Measurements from ENCODE around the gene C22orf23.

C22orf23 gene

DNA sequence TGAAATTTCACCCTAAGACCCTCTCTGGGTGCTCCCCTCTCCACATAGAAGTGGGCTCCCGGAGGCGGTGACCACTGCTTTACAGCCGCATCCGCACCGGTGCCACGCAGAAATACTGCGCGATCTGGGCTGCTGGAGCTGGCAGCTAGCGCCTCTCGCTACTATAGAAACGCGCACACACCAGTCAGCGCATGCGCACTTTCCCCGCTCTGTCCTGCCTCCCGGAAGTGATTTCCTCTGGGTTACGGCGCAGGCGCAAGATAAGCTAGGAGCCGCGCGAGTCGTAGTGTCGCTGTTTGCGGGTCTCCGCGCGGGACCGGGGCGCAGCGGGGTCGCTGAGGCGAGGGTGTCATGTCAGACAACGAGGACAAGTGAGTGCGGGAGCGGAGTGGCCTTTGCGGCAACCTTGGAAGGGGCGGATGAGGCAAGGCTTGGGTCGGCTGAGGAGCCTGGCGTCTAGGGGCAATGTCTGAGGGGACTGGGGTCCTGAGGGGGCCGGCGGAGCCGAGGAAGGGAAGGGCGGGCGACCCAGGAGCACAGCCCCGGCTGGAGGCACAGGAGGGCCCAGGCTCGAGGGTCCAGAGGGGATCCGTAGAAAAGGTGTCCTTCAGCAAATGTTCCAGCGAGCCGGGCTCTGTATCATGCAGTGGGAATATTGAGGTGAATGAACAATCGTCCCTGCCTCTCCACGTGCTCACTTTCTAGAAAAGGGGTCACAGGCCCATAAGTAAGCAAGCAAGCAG, at the start of gene C22orf23, which contains the start of gene POLR2F:
C22orf23 (minus strand) TSS at position 165 of the 743 bp plus-strand sequence. CDS start 452 bp downstream, outside the sequence.
POLR2F (plus strand) TSS at position 263 of the 743 bp plus-strand sequence; CDS start at position 352, 89 bp downstream.
- Histone ChIP-seq H3K27me3 (ENCODE audit: control insufficient read depth, insufficient read depth, low read length) (peaks cover 11% of the 10 kb centered on the region), H3K4me1 (ENCODE audit: control insufficient read depth, insufficient read depth, low read length) (peaks cover 4% of the 10 kb centered on the region), H3K9ac (ENCODE audit: low read depth, low read length) (peak within 1 kb of the TSS; percentile 87), H3K9me3 (ENCODE audit: control insufficient read depth, insufficient read depth, low read length) (no peaks in the 10 kb centered on the region), H3K4me3 (ENCODE audit: low read depth, low read length) (peak within 1 kb of the TSS; percentile 97), H3K36me3 (ENCODE audit: control insufficient read depth, insufficient read depth, low read length) (peaks cover 16% of the 10 kb centered on the region)

DNA sequence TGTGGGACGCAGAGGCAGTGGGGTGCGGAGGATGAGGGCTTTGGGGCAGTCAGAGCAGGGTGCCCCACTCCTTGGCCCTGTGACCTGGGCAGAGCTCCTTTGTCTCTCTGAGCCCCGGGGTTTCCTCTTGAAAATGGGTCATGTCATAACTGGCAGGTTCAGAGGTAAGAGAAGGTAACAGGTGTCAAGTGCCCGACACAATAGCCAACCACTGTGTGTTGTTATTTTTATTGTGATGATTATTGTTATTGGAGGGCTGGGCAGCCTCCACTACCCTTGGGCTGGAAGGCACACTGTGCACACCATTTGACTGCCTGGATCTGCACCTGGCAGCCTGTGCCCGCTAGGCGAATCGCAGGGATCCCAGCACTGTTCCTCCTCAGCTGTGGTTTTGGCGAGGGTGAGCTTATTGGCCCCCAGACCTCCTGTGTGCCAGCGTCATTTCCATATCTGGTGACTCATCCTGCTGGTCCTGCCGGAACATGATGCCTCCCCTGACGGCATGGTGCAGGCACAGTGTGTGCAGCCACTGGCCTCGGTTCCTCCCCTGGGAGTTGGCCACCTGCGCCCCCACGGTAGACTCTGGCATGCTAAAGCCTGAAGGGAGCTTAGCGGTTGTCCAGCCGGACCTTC, 46.4 kb upstream of the C22orf23 start:
- no peaks in the 10 kb centered on the region for H3K27me3 ChIP-seq (ENCODE audit: control insufficient read depth, insufficient read depth, low read length)
- no peak overlapping the region for H3K9ac ChIP-seq (ENCODE audit: low read depth, low read length)
- H3K4me1 ChIP-seq (ENCODE audit: control insufficient read depth, insufficient read depth, low read length): no peaks in the 10 kb centered on the region
- no peaks in the 10 kb centered on the region for H3K36me3 ChIP-seq (ENCODE audit: control insufficient read depth, insufficient read depth, low read length)
- no peak overlapping the region for H3K4me3 ChIP-seq (ENCODE audit: low read depth, low read length)
- H3K9me3 ChIP-seq (ENCODE audit: control insufficient read depth, insufficient read depth, low read length): no peaks in the 10 kb centered on the region

DNA sequence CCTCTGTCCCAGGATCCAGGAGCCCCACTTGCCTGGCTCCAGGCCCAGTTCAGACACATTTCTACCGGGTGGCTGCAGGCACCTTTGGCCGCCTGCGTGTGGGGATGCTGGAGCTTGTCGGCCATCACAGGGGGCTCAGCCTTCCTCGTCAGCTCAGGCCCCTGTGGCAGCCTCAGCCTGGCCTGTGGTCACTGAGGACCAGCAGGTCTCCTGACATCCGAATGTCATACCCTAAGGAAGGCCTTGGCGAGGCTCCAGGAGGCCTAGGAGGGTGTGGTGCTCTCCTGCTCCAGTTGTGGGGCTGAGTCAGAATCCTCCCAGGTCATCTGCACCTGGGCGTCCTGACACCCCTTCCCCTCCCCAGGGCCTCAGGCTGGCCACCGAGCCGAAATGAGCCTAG, 45.8 kb upstream of the C22orf23 start:
- H3K36me3 ChIP-seq (ENCODE audit: control insufficient read depth, insufficient read depth, low read length): no peaks in the 10 kb centered on the region
- H3K9ac ChIP-seq (ENCODE audit: low read depth, low read length): no peak overlapping the region
- no peaks in the 10 kb centered on the region for H3K9me3 ChIP-seq (ENCODE audit: control insufficient read depth, insufficient read depth, low read length)
- no peaks in the 10 kb centered on the region for H3K4me1 ChIP-seq (ENCODE audit: control insufficient read depth, insufficient read depth, low read length)
- H3K27me3 ChIP-seq (ENCODE audit: control insufficient read depth, insufficient read depth, low read length): no peaks in the 10 kb centered on the region
- H3K4me3 ChIP-seq (ENCODE audit: low read depth, low read length): no peak overlapping the region

DNA sequence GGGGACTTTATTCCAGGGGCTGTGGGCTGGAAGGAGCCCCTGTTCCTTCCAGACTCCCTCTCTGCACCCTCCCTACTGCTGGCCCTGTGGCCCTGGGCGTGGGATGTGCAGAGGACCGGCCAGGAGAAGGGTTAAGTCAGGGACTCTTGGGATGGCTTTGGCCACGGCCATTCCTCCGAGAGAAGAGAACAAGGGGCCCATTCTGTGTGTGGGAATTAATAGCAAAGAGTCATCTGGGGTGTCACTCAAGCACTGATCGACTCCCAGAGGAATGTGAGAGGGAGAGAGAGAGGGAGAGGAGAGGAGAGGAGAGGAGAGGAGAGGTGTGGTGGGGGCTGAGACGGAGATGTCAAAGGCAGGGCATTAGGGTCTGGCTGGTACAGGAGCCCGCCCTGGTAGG, 45.1 kb upstream of the C22orf23 start:
- H3K4me3 ChIP-seq (ENCODE audit: low read depth, low read length): no peak overlapping the region
- no peaks in the 10 kb centered on the region for H3K36me3 ChIP-seq (ENCODE audit: control insufficient read depth, insufficient read depth, low read length)
- H3K9ac ChIP-seq (ENCODE audit: low read depth, low read length): no peak overlapping the region
- no peaks in the 10 kb centered on the region for H3K27me3 ChIP-seq (ENCODE audit: control insufficient read depth, insufficient read depth, low read length)
- H3K4me1 ChIP-seq (ENCODE audit: control insufficient read depth, insufficient read depth, low read length): no peaks in the 10 kb centered on the region
- H3K9me3 ChIP-seq (ENCODE audit: control insufficient read depth, insufficient read depth, low read length): no peaks in the 10 kb centered on the region

DNA sequence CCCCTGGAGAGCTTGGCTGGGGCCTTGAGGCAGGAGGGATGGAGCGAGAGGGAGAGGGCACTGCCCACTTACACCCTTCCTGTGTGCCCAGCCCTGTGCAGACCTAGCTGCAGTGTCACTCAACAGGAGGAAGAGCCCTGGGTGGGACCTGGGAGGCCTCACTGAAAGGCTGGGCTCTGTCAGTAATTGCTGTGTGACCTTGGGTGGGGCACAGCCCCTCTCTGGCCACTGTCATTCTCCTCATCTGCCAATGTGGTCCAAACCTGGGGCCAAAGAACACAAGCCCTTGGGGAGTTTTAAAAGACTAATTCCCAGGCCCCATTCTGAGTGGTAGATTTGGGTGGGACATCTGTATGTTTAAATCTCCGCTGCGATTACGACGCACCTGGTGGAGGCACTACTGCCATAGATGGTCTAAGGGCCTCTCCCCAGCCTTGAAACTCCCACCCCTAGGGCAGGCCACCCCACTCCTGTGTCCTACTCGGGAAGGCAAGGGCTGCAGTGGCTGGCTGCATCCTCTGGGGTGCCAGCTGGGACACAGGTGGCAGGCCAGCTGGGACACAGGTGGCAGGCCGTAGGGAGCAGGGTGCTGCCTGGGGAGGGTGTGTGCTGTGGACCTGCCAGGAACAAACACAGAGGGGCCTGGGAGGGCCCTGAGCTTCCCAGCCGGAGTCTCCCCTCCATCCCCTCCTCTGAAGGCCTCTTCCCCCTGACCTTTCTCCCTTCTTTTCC, 43.3 kb upstream of the C22orf23 start:
- no peaks in the 10 kb centered on the region for H3K4me1 ChIP-seq (ENCODE audit: control insufficient read depth, insufficient read depth, low read length)
- H3K4me3 ChIP-seq (ENCODE audit: low read depth, low read length): no peak overlapping the region
- H3K27me3 ChIP-seq (ENCODE audit: control insufficient read depth, insufficient read depth, low read length): no peaks in the 10 kb centered on the region
- H3K36me3 ChIP-seq (ENCODE audit: control insufficient read depth, insufficient read depth, low read length): no peaks in the 10 kb centered on the region
- no peaks in the 10 kb centered on the region for H3K9me3 ChIP-seq (ENCODE audit: control insufficient read depth, insufficient read depth, low read length)
- no peak overlapping the region for H3K9ac ChIP-seq (ENCODE audit: low read depth, low read length)

DNA sequence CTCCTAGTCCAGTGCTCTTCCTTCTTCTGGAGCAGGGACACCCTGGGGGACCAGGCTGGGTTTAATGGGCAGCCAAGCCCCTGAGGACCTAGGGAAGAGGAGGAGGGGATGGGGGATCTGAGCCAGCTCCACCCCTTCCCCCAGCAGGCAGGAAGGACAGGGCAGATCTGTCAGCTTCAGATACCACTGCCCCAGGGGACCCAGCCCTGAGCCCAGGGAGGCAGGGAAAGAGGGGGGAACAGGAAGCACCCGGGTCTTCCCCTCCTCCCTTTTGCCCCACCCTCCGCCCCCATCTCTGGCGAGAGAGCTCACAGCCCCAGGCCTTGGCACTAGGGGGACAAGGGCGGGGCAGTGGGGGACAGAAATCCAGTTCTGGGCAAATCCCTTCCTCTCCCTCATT, 42.7 kb upstream of the C22orf23 start:
- H3K4me3 ChIP-seq (ENCODE audit: low read depth, low read length): no peak overlapping the region
- no peaks in the 10 kb centered on the region for H3K4me1 ChIP-seq (ENCODE audit: control insufficient read depth, insufficient read depth, low read length)
- no peaks in the 10 kb centered on the region for H3K36me3 ChIP-seq (ENCODE audit: control insufficient read depth, insufficient read depth, low read length)

DNA sequence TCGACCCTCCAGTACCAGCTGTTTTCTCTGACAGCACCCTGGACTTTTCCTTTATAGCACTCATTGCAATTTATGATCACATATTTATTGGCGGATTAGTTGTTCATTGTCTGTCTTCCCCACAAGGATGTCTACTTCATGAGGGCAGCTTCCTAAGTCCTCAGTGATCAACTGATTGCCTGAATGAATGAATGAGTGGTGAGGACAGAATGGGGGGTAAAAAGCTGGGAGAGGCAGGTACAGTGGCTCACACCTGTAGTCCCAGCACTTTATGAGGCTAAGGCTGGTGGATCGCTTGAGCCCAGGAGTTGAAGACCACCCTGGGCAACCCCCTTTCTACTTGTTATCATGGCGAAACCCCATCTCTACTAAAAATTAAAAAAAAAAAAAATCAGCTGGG, 42.1 kb upstream of the C22orf23 start:
- Histone ChIP-seq H3K4me1 (ENCODE audit: control insufficient read depth, insufficient read depth, low read length) (no peaks in the 10 kb centered on the region), H3K9me3 (ENCODE audit: control insufficient read depth, insufficient read depth, low read length) (no peaks in the 10 kb centered on the region), H3K27me3 (ENCODE audit: control insufficient read depth, insufficient read depth, low read length) (no peaks in the 10 kb centered on the region), H3K9ac (ENCODE audit: low read depth, low read length) (no peak overlapping the region), H3K4me3 (ENCODE audit: low read depth, low read length) (no peak overlapping the region), H3K36me3 (ENCODE audit: control insufficient read depth, insufficient read depth, low read length) (no peaks in the 10 kb centered on the region)

More for the DNA sequence above, 42.7 kb upstream of the C22orf23 start:
- no peaks in the 10 kb centered on the region for H3K9me3 ChIP-seq (ENCODE audit: control insufficient read depth, insufficient read depth, low read length)
- no peak overlapping the region for H3K9ac ChIP-seq (ENCODE audit: low read depth, low read length)
- H3K27me3 ChIP-seq (ENCODE audit: control insufficient read depth, insufficient read depth, low read length): no peaks in the 10 kb centered on the region

DNA sequence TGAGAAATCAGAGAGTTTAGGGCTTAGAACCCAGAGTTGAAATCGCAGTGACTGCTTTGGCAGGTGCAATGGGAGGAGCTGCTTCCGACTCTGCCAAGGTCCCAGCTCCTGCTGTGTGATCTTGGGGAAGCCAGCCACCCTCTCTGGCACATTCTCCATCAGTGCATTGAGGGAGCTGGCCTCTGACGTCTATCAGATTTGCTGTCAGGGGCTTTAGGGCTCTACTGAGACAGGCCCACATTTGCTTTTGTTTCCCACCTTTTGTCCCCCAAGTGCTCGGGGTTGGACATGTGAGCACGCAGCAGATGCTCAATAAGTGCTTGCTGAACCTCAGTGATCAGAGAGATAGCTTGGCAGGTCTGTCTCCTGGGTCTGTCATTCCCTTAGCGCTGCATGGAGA, 41.6 kb upstream of the C22orf23 start:
- Histone ChIP-seq H3K27me3 (ENCODE audit: control insufficient read depth, insufficient read depth, low read length) (no peaks in the 10 kb centered on the region), H3K36me3 (ENCODE audit: control insufficient read depth, insufficient read depth, low read length) (no peaks in the 10 kb centered on the region), H3K9ac (ENCODE audit: low read depth, low read length) (no peak overlapping the region), H3K4me1 (ENCODE audit: control insufficient read depth, insufficient read depth, low read length) (no peaks in the 10 kb centered on the region), H3K9me3 (ENCODE audit: control insufficient read depth, insufficient read depth, low read length) (no peaks in the 10 kb centered on the region), H3K4me3 (ENCODE audit: low read depth, low read length) (no peak overlapping the region)

DNA sequence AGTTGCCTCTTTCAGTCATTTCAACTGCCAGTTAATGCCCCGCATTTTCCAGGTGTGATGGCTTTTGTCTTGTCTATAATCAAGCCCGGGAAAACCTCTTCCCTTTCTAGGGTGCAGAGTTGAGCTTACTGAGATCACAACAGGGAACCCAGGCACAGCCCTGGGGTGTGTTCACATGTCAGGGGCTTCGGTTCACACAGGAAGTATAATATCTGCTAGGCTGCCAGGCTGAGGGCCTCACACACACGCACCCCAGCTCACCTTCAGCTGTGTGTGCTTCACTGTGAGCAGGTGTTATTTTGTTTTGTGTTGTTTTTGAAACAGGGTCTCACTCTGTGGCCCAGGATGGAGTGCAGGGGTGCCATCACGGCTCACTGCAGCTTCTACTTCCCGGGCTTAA, 40.6 kb upstream of the C22orf23 start:
- Histone ChIP-seq H3K9me3 (ENCODE audit: control insufficient read depth, insufficient read depth, low read length) (no peaks in the 10 kb centered on the region), H3K4me3 (ENCODE audit: low read depth, low read length) (no peak overlapping the region), H3K9ac (ENCODE audit: low read depth, low read length) (no peak overlapping the region), H3K36me3 (ENCODE audit: control insufficient read depth, insufficient read depth, low read length) (no peaks in the 10 kb centered on the region), H3K4me1 (ENCODE audit: control insufficient read depth, insufficient read depth, low read length) (no peaks in the 10 kb centered on the region), H3K27me3 (ENCODE audit: control insufficient read depth, insufficient read depth, low read length) (no peaks in the 10 kb centered on the region)

DNA sequence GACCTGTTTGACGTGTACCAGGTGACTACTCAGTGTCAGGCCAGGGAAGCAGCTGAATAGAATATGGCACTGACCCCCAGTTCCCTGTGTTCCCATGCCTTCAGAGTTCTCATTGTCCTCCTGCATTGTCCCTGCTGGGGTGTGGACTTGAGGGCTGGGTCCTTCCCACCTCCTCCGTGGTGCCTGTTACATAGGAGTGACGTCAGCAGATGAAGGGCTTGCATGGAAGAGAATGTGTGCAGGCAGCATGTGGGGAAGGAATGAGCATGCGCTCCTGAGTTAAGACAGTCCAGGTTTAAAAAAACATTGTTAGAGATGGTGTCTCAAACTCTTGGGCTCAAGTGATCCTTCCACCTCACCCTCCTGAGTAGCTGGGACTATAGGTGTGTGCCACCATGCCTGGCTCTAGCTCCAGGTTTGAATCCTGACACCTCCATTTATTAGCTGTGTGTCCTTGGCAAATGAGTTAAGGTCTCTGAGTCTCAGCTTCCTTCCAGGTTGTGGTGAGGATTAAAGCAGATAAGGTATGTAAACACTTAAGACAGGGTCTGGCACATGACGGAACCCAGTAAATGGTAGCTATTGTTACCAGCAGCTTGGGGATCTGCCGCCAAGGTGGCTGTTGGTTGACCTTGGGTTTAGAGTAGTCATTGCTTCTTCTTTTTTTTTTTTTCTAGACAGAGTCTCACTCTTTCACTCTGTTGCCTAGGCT, 38.5 kb upstream of the C22orf23 start:
- H3K36me3 ChIP-seq (ENCODE audit: control insufficient read depth, insufficient read depth, low read length): no peaks in the 10 kb centered on the region
- H3K4me3 ChIP-seq (ENCODE audit: low read depth, low read length): no peak overlapping the region
- H3K9ac ChIP-seq (ENCODE audit: low read depth, low read length): no peak overlapping the region
- H3K4me1 ChIP-seq (ENCODE audit: control insufficient read depth, insufficient read depth, low read length): no peaks in the 10 kb centered on the region
- H3K27me3 ChIP-seq (ENCODE audit: control insufficient read depth, insufficient read depth, low read length): no peaks in the 10 kb centered on the region
- H3K9me3 ChIP-seq (ENCODE audit: control insufficient read depth, insufficient read depth, low read length): no peaks in the 10 kb centered on the region

DNA sequence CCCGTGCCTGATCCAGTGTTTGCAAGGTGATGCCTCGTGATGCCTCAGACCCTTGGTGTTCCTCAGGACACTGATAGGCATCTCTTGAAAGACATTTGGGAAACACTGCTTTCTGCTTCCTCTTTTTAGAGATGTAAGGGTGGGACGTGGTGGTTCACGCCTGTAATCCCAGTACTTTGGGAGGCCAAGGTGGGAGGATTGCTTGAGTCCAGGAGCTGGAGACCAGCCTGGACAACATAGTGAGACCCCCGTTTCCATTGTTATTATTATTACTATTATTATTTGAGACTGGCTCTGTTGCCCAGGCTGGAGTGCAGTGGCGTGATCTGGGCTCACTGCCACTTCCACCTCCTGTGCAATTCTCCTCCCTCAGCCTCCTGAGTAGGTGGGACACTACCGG, 37.5 kb upstream of the C22orf23 start:
- H3K27me3 ChIP-seq (ENCODE audit: control insufficient read depth, insufficient read depth, low read length): no peaks in the 10 kb centered on the region
- H3K9ac ChIP-seq (ENCODE audit: low read depth, low read length): no peak overlapping the region
- H3K9me3 ChIP-seq (ENCODE audit: control insufficient read depth, insufficient read depth, low read length): no peaks in the 10 kb centered on the region
- no peaks in the 10 kb centered on the region for H3K36me3 ChIP-seq (ENCODE audit: control insufficient read depth, insufficient read depth, low read length)
- no peak overlapping the region for H3K4me3 ChIP-seq (ENCODE audit: low read depth, low read length)
- H3K4me1 ChIP-seq (ENCODE audit: control insufficient read depth, insufficient read depth, low read length): no peaks in the 10 kb centered on the region
